HG03108 (cell line): ENCODE results near the gene NAV2.
"Not testable (repeated sequence)": the region's sequence is repeated elsewhere in the genome, so short reads cannot be mapped to it uniquely, and the experiment has no call there.

Source experiments
- ATAC-seq: cut with Tn5 transposase; IDR thresholded peaks from one replicate; pipeline ENCODE4 v1.9.1; 2021; ENCODE audit warnings: moderate library complexity; ENCODE audit not compliant: unreplicated experiment

NAV2 gene

DNA sequence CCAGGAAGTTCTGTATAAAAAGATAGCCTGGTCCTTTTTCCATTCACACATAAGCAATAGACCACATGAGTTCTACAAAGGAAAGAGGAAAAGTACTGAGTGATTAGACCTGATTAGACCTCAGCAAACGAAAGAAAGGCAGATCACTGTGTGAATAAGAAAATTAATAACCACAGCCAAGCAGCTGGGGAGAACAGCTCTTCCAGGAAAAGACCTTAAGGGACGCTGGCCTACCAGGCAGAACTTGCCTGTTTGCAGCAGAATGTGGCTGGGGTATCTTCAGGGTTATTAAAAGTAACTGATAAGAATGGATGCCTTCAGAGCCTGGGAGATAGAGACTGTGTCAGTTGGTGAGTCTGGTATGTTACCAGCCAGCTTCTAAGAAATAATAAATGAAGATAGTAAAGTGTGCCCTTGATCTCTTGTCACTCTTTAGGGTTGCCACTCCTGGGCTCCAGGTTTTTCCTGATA, 274.7 kb downstream of the NAV2 start:
- no peak for ATAC-seq

DNA sequence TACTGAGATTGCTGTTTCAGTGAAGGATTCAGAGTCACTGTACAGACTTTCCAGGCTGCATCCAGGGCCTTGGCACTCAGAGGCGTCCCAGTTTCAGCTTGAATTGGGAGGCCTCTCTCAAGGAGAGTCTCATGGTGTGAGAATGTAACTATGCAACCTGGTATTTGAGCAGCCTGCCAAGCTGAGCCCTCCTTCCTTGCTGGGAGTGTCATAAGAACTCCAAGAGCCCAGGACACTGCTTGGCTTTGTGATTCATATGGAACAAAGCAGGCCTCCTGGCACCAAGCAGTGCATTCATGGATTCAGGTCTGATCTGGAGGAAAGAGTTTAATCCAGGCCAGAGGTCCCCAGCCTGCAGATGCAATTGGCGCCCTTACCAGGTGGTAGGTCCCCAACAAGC, 276.0 kb downstream of the NAV2 start:
- ATAC-seq, result no peak

- no peak for ATAC-seq
Measured at GRCh38 chr11:19989191-19989590, 276.6 kb downstream of the NAV2 start.

DNA sequence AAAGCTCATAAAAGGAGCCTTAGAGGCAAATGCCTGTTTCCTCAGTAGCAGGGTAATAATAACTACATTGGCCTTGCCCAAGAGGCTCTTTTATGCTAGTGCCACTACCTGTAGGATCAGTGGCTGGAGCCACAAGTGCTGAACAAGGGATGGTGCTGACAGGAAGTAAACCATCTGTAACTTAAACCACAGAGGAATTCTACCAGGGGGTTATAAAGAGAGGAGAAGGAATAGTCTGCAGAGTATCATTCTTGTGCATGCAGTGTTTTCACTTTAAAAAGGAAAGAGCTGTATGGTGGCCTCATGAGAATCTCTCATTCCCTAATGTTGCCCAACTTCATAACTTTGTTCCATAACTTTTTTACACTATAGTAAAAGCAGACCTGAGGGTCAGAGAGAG, 279.5 kb downstream of the NAV2 start:
- no peak for ATAC-seq

DNA sequence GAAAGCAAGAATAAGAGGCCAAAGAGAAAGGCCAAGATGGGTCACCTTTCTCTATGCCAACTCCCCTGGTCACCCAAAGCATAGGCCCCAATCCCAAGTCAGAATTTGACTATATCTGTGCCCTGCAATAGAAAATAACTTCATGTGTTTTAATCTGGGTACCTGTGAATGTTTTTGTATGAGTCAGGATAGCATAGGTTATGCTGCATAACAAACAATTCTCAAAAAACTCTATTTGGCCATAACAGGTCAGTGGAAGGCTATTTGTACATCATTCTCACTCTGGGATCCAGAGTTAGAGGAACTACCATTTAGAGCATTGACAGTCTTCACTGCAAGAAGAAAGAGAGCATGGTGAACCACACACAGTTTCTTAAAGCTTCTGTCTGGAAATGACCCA, 280.4 kb downstream of the NAV2 start:
- ATAC-seq, result no peak

DNA sequence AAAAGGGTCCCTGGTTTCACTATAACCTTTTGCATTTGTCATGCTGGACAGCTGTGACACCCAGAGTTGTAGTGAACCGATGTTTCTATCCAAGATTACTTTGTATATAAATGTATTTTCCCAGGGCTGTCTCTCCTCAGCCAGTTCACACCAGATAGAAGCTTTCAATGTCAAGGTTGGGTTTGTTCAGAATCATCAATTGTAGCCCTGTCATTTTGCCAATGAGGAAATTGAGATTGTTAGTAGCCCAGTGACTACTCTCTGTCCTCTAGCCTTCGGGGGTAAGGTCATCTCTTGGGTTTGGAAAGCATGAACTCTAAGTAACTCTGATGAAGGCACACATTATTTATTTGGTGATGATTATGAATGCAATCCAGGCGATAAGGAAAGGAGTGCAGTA, 282.0 kb downstream of the NAV2 start:
- no peak for ATAC-seq

GRCh38 chr11:19995145-19995544, 282.5 kb downstream of the NAV2 start:
- no peak for ATAC-seq

GRCh38 chr11:19996571-19996970, 283.9 kb downstream of the NAV2 start:
- no peak for ATAC-seq

DNA sequence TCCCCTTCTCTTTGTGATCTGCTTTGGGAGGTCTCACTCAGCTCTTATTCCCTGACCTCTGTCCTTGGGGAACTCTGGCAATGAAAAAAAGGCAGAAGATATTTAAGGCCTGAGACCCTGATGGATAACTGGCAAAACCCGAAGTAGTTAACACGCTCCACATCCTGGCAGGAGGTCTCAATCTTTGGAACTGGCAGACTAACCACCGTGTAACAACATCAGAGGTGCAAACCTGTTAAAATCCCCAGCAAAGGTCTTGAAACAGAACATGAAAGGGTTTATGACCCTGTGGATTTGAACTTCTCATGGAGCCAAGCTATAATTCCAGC, 287.3 kb downstream of the NAV2 start:
- no peak for ATAC-seq

GRCh38 chr11:20000351-20001134, 287.9 kb downstream of the NAV2 start:
- ATAC-seq, result no peak

- ATAC-seq, result no peak
Measured at GRCh38 chr11:20002312-20003216, 289.9 kb downstream of the NAV2 start.

GRCh38 chr11:20003351-20003750, 290.7 kb downstream of the NAV2 start:
- ATAC-seq, result no peak

- ATAC-seq, result no peak
Measured at GRCh38 chr11:20004866-20005265, 292.2 kb downstream of the NAV2 start.

- no peak for ATAC-seq
Measured at GRCh38 chr11:20005747-20006146, 293.1 kb downstream of the NAV2 start.

- ATAC-seq, result not testable (repeated sequence)
Measured at GRCh38 chr11:20006618-20007017, 294.0 kb downstream of the NAV2 start.

GRCh38 chr11:20007386-20007785, 294.7 kb downstream of the NAV2 start:
- ATAC-seq, result no peak

DNA sequence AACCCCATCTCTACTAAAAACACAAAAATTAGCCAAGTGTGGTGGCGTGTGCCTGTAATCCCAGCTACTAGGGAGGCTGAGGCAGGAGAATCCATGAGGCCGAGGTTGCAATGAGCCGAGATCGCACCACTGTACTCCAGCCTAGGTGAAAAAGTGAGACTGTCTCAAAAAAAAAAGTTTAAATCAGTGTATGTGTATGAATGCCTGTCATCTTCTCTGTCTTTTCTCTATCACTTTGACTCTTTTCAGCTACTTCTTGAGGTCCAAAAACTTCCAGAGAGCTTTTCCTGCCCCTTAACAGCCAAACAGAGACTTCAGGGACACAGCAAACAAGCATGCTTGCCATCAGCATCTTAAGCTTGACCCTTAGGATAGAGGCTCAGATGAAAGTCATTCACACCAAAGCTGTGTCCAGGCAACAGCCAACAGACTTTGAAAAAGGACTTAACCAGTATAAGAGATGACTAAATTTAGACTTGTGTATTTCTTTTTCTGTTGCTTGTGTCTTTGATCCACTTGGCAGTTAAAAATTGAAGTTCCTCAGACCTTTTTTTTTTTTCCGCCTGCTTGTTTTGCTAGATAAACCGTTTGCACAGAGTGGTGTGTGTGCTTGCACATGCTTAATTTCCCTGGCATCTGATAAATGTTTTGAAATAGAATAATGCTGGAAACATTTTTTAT, 295.7 kb downstream of the NAV2 start:
- no peak for ATAC-seq

DNA sequence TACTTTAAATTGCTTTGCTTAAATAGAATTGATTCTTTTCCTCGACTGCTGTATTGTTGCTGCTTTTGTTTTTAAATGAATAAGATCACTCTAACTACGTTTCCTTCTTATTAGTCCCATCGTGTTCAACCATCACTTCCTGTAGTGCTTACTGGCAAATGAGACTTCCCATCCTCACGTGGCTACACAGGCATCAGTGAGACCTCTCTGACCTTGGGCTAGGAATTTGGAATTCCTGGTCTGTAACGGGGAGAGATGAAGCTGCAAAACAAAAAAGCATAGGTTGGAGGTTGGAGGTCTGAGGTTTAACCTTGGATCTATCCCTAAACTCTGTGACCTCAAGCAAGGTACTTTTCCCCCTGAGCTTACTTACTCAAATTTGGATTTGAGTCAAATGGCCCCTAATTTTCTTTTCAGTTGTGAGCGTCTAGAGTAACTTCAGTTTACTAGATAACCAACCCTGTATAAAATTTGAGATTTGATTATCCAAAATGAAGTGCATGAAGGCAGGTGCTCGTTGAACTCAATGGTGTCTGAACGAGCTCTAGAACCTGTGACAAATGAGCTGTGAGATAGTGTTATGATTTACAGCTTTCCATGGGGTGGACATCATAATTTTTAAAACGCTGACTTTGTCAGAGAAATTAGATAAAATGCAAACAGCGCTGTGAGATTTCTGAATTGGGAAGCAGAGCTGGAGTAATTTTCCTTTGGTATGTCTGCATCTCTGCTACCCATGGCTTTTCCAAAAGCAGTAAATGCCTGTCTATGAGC, 296.4 kb downstream of the NAV2 start:
- no peak for ATAC-seq

DNA sequence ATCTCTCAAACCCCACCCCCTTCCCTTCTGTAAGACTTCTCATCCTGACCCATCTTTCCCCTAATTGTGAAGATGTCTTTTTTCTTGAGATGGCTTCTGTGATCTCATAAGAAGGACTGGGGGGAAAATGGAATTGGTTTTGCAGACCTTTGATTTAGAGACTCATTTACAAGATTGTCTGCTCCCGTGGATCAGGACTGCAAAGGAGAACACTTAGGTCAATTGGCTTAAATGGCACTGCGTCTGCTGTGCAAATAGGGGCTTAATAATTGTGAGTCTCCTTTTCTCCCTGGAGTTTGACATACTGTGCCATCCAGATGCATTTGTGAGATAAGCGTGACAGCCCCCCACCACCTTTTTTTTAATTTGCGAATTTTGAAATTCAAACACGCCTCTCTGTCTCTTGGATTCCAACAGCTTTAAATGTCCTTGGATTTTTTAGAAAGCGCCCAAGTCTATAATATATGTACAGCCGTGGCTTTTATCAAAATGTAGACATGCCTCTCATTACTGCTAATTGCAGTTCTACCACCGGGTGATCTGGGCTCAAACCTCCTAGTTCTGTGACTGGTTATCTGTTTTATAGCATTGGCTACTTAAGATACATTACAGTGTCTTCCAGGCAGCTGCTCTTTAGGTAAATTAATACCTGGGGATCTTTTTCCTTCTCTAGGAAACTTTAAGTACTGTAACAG, 297.7 kb downstream of the NAV2 start:
- ATAC-seq, result no peak

- no peak for ATAC-seq
Measured at GRCh38 chr11:20010851-20011225, 298.2 kb downstream of the NAV2 start.
